ENCODE measurements around the gene OR2B2.

GRCh38 chr6:27957516-27957915, 45.3 kb upstream of the OR2B2 start:
- TF ChIP-seq ATF3 (IDR thresholded peaks at IDR 0.05) (no peak), GABPA (IDR thresholded peaks at IDR 0.05 in 1 of 2, conservative IDR thresholded peaks at IDR 0.05 in 1 of 2) (no peak)
